Smooth muscle cell (in vitro differentiated cells): ENCODE measurements around the gene BNIPL. TPM values are rescaled to one million over a fixed set of nuclear protein-coding genes. Genes with fewer than 3 reads are reported as not detected.
A peak's percentile ranks its signal among the peaks of the same experiment; 100 is the strongest.

Experiments
- DNase-seq: peaks from one replicate; lab custom pipeline; 2025; ENCODE audit not compliant: unreplicated experiment; lab: John Stamatoyannopoulos, UW
- H2AFZ ChIP-seq: fragments of 200-600 bp; sonication (generic); 2 replicates; pipeline ENCODE4 v1.6.0; 2016; ENCODE audit warnings: antibody characterized with exemption, low read depth, mild to moderate bottlenecking
- H3F3A ChIP-seq: fragments of 200-600 bp; sonication (generic); 2 replicates; pipeline ENCODE4 v1.6.0; 2017; ENCODE audit warnings: antibody characterized with exemption, low read depth
- H3K27ac ChIP-seq: fragments of 200-600 bp; sonication (generic); 2 replicates; pipeline ENCODE4 v1.5.1; 2016; ENCODE audit warnings: low read depth, mild to moderate bottlenecking
- H3K27me3 ChIP-seq: fragments of 200-600 bp; sonication (generic); 2 replicates; pipeline ENCODE4 v1.6.1; 2016; ENCODE audit warnings: low read depth, mild to moderate bottlenecking
- H3K36me3 ChIP-seq: fragments of 200-600 bp; sonication (generic); 2 replicates; pipeline ENCODE4 v1.5.1; 2016; ENCODE audit warnings: low read depth
- H3K4me1 ChIP-seq: fragments of 200-600 bp; sonication (generic); 2 replicates; pipeline ENCODE4 v1.5.1; 2016; ENCODE audit warnings: low read depth
- H3K4me2 ChIP-seq: fragments of 200-600 bp; sonication (generic); 2 replicates; pipeline ENCODE4 v1.6.0; 2016; ENCODE audit warnings: mild to moderate bottlenecking
- H3K4me3 ChIP-seq: fragments of 200-600 bp; sonication (generic); 2 replicates; pipeline ENCODE4 v1.5.1; 2016; ENCODE audit warnings: mild to moderate bottlenecking
- H3K79me2 ChIP-seq: fragments of 200-600 bp; sonication (generic); 2 replicates; pipeline ENCODE4 v1.6.0; 2016; ENCODE audit warnings: low read depth, mild to moderate bottlenecking
- H3K9ac ChIP-seq: fragments of 200-600 bp; sonication (generic); 2 replicates; pipeline ENCODE4 v1.6.0; 2016; ENCODE audit warnings: low read depth
- H3K9me3 ChIP-seq: fragments of 200-600 bp; sonication (generic); replicated peaks from 2 replicates; pipeline ENCODE4 v1.5.1; 2016; ENCODE audit warnings: low read depth
- H4K20me1 ChIP-seq: fragments of 200-600 bp; sonication (generic); 2 replicates; pipeline ENCODE4 v1.6.0; 2016; ENCODE audit warnings: low read depth
- WGBS: methylation state at CpG from one replicate; pipeline ENCODE4 v1.1.7; 2016; ENCODE audit warnings: low lambda C conversion rate; 5-methylcytosine and 5-hydroxymethylcytosine counted together
- polyA plus RNA-seq: library from polyadenylated mRNA; unstranded; fragments of >200 nt; fragmentation: Nextera tagmentation; extraction: Ambion mirVana; gene quantifications from 2 replicates; pipeline ENCODE4 v1.2.1, GENCODE V29; 2016
- total RNA-seq: library from RNA; depleted of rRNA; stranded (reverse); fragments of >200 nt; gene quantifications from 2 replicates; pipeline ENCODE4 v1.2.3, GENCODE V29; 2014
- TF ChIP-seq, protein P1 (sequence below): fragments of 200-600 bp; sonication (generic); IDR thresholded peaks from 2 replicates; pipeline ENCODE4 v1.5.1; 2017; ENCODE audit warnings: borderline replicate concordance, mild to moderate bottlenecking, antibody characterized with exemption; ENCODE audit not compliant: insufficient read depth, poor library complexity, severe bottlenecking

Gene BNIPL
- total and polyA plus RNA-seq, 2 experiments from 2014 or later, result 0.93 to 5.6 TPM

DNA sequence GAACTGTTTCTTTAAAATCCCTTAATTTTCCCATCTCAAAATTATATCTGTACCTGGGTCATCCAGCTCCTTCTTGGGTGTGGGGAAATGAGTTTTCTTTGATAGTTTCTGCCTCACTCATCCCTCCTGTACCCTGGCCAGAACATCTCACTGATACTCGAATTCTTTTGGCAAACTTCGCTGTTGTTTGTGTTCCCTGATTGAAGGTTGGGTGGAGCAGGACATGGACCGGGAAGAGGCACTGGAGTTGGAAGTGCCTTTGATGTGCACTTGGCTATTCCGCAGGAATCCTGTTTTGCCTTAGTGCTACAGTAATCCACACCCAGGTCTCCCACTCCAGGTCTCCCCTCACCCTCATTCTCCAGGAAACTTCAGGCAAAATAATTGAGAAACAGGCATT lies 40.9 kb upstream of the BNIPL start:
- peaks cover 3% of the 10 kb centered on the region for H3K4me1 ChIP-seq
- no peaks in the 10 kb centered on the region for H3K9me3 ChIP-seq
- TF ChIP-seq, protein P1, sequence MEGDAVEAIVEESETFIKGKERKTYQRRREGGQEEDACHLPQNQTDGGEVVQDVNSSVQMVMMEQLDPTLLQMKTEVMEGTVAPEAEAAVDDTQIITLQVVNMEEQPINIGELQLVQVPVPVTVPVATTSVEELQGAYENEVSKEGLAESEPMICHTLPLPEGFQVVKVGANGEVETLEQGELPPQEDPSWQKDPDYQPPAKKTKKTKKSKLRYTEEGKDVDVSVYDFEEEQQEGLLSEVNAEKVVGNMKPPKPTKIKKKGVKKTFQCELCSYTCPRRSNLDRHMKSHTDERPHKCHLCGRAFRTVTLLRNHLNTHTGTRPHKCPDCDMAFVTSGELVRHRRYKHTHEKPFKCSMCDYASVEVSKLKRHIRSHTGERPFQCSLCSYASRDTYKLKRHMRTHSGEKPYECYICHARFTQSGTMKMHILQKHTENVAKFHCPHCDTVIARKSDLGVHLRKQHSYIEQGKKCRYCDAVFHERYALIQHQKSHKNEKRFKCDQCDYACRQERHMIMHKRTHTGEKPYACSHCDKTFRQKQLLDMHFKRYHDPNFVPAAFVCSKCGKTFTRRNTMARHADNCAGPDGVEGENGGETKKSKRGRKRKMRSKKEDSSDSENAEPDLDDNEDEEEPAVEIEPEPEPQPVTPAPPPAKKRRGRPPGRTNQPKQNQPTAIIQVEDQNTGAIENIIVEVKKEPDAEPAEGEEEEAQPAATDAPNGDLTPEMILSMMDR, result no peak
- no peak overlapping the region for H3K9ac ChIP-seq
- H4K20me1 ChIP-seq, result no peaks in the 10 kb centered on the region
- 59% methylated on average over 4 of the region's 4 CpGs for WGBS
- H2AFZ ChIP-seq, result no peak overlapping the region
- peak overlapping the region; percentile 12 for H3K4me2 ChIP-seq
- no peak for DNase-seq
- H3K27me3 ChIP-seq, result no peaks in the 10 kb centered on the region
- no peak overlapping the region for H3K4me3 ChIP-seq
- no peaks in the 10 kb centered on the region for H3K36me3 ChIP-seq
- no peaks in the 10 kb centered on the region for H3K79me2 ChIP-seq
- H3K27ac ChIP-seq, result no peak overlapping the region
- peaks cover 11% of the 10 kb centered on the region for H3F3A ChIP-seq

DNA sequence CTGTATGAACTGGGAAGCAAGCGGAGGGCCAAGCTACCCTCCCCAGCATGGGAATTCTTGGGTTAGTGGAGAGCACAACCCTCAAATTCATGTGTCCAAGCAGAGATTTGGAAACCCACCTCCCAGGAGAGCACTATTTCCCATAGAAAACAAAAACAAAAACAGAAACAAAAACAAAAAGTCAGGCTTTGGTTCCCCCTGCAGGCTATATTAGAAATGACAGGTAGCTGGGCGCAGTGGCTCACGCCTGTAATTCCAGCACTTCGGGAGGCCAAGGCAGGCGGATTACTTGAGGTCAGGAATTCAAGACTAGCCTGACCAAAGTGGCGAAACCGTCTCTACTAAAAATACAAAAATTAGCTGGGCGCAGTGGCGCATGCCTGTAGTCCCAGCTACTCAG lies 40.5 kb upstream of the BNIPL start:
- Histone ChIP-seq H3K9ac (no peak overlapping the region), H3K79me2 (no peaks in the 10 kb centered on the region), H2AFZ (no peak overlapping the region), H3K36me3 (no peaks in the 10 kb centered on the region), H3K4me1 (peaks cover 3% of the 10 kb centered on the region), H3F3A (peaks cover 11% of the 10 kb centered on the region), H3K4me3 (no peak overlapping the region), H3K27me3 (no peaks in the 10 kb centered on the region), H3K4me2 (peak overlapping the region; percentile 12), H4K20me1 (no peaks in the 10 kb centered on the region), H3K27ac (no peak overlapping the region), H3K9me3 (no peaks in the 10 kb centered on the region)
- peak; percentile 9 for DNase-seq
- WGBS, result 21% methylated on average over 9 of the region's 9 CpGs
- TF ChIP-seq, protein P1, result peak; percentile 86

DNA sequence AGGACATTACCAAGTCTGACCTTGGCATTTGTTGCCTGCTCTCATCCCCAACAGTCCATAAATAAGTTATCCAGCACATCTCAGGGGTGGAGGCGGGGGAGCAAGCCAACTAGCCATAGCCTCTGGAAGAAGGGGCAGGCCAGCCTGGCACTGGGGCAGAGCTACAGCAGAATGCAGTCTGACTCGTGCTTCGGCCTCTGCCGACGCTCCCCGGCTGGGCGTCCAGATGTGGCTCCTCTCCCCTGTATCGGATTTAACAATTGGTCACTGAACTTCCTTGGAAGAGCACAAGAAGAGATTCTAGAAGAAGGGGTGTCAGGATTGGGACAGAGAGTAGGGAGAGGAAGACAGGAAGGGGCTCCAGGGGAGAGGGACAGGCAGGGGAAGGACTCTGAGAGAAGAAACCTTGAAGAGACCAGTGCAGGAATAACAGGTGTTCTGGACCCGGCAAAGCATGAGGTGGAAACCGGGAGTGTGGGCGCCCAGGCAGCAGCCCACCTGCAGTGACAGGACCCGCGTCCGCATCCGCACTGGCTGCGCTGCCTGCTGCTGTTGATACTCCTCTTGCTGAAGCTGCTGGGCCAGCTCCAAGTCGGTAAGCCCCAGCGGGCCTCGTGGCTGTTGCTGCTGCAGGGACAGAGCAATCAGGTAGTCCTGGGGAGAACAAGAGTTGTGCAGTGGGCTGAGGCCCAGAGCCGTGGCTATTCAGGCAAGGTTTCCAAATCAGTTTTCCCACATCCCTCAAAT lies 39.1 kb upstream of the BNIPL start:
- no peak for DNase-seq
- H3K9ac ChIP-seq, result no peak overlapping the region
- no peaks in the 10 kb centered on the region for H3K27me3 ChIP-seq
- no peak overlapping the region for H3K4me2 ChIP-seq
- no peak overlapping the region for H3K4me3 ChIP-seq
- WGBS, result 91% methylated on average over 20 of the region's 20 CpGs
- peaks cover 11% of the 10 kb centered on the region for H3F3A ChIP-seq
- no peaks in the 10 kb centered on the region for H3K36me3 ChIP-seq
- no peaks in the 10 kb centered on the region for H3K79me2 ChIP-seq
- TF ChIP-seq, protein P1, result no peak
- no peak overlapping the region for H2AFZ ChIP-seq
- H4K20me1 ChIP-seq, result no peaks in the 10 kb centered on the region
- no peak overlapping the region for H3K27ac ChIP-seq
- H3K9me3 ChIP-seq, result no peaks in the 10 kb centered on the region
- H3K4me1 ChIP-seq, result peaks cover 3% of the 10 kb centered on the region

DNA sequence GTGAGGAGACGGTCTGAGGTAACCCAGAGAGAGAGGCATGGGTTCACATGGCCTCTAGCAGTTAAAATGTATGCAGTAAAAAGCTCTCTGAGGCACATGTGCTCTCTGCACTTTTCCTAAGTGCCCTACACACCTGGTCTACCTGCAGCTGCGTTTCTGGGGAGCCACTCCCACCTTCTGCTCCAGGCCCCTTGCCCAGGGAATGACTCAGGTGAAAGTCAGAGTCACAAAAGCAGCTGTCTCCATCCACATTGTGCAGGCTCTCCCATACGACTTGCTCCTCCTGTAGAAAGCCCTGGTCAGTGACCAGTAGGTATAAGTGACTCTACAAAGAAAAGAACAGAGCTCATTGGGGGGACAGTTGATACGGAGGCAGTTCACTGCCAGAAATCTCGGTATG lies 38.4 kb upstream of the BNIPL start:
- TF ChIP-seq, protein P1, result no peak
- Histone ChIP-seq H3K27me3 (no peaks in the 10 kb centered on the region), H3K4me2 (no peak overlapping the region), H3K9ac (no peak overlapping the region), H3K27ac (no peak overlapping the region), H3K4me3 (no peak overlapping the region), H3F3A (peaks cover 11% of the 10 kb centered on the region), H3K36me3 (no peaks in the 10 kb centered on the region), H3K79me2 (no peaks in the 10 kb centered on the region), H4K20me1 (no peaks in the 10 kb centered on the region), H3K4me1 (peaks cover 3% of the 10 kb centered on the region), H3K9me3 (no peaks in the 10 kb centered on the region), H2AFZ (no peak overlapping the region)
- WGBS, result 69% methylated on average over 5 of the region's 5 CpGs
- DNase-seq, result no peak
